ENCODE results near the gene SFI1.

- TF ChIP-seq, protein P1, sequence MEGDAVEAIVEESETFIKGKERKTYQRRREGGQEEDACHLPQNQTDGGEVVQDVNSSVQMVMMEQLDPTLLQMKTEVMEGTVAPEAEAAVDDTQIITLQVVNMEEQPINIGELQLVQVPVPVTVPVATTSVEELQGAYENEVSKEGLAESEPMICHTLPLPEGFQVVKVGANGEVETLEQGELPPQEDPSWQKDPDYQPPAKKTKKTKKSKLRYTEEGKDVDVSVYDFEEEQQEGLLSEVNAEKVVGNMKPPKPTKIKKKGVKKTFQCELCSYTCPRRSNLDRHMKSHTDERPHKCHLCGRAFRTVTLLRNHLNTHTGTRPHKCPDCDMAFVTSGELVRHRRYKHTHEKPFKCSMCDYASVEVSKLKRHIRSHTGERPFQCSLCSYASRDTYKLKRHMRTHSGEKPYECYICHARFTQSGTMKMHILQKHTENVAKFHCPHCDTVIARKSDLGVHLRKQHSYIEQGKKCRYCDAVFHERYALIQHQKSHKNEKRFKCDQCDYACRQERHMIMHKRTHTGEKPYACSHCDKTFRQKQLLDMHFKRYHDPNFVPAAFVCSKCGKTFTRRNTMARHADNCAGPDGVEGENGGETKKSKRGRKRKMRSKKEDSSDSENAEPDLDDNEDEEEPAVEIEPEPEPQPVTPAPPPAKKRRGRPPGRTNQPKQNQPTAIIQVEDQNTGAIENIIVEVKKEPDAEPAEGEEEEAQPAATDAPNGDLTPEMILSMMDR (optimal IDR thresholded peaks at IDR 0.05 in 1 of 3, IDR thresholded peaks at IDR 0.05 in 1 of 3, conservative IDR thresholded peaks at IDR 0.05 in 1 of 3; ENCODE audit: extremely low read depth in 1 of 3, insufficient read depth in 2 of 3, low read length in 3 of 3) = no peak
- TF ChIP-seq EZH2 (IDR thresholded peaks at IDR 0.05; ENCODE audit: low read length) = no peak
Measured at GRCh38 chr22:31585161-31585859, 89.0 kb downstream of the SFI1 start.
